Mucosa of rectum (tissue), 2 donors: ENCODE results near the gene SLC35C1.

Experiments used
- H3K27ac ChIP-seq, 2 donors: one replicate each; pipeline ENCODE4 v1.7.0; 2013; ENCODE audit warnings: inconsistent platforms in 2 of 2, low read depth in 2 of 2, low read length in 2 of 2
- H3K27me3 ChIP-seq, 2 donors: one replicate each; pipeline ENCODE4 v1.7.0; 2013; ENCODE audit warnings: low read length in 2 of 2; ENCODE audit not compliant: control insufficient read depth in 2 of 2, insufficient read depth in 2 of 2
- H3K36me3 ChIP-seq, 2 donors: one replicate each; pipeline ENCODE4 v1.7.0; 2013; ENCODE audit warnings: low read length in 2 of 2; ENCODE audit not compliant: control insufficient read depth in 2 of 2, insufficient read depth in 2 of 2
- H3K4me1 ChIP-seq, 2 donors: one replicate each; pipeline ENCODE4 v1.7.0; 2013; ENCODE audit warnings: low read length in 2 of 2, mild to moderate bottlenecking in 1 of 2; ENCODE audit not compliant: control insufficient read depth in 2 of 2, insufficient read depth in 2 of 2
- H3K4me3 ChIP-seq, 2 donors: one replicate each; pipeline ENCODE4 v1.7.0; 2013; ENCODE audit warnings: low read length in 2 of 2
- H3K9ac ChIP-seq, 2 donors: one replicate each; pipeline ENCODE4 v1.7.0; 2013; ENCODE audit warnings: low read length in 2 of 2, low read depth in 1 of 2, mild to moderate bottlenecking in 1 of 2
- H3K9me3 ChIP-seq, 2 donors: one replicate each; pipeline ENCODE4 v1.7.0; 2013; ENCODE audit warnings: low read length in 2 of 2; ENCODE audit not compliant: control insufficient read depth in 2 of 2
- donor health status: healthy.
- donor health status: Normal muscosa, but diverticular disease.

Gene SLC35C1

DNA sequence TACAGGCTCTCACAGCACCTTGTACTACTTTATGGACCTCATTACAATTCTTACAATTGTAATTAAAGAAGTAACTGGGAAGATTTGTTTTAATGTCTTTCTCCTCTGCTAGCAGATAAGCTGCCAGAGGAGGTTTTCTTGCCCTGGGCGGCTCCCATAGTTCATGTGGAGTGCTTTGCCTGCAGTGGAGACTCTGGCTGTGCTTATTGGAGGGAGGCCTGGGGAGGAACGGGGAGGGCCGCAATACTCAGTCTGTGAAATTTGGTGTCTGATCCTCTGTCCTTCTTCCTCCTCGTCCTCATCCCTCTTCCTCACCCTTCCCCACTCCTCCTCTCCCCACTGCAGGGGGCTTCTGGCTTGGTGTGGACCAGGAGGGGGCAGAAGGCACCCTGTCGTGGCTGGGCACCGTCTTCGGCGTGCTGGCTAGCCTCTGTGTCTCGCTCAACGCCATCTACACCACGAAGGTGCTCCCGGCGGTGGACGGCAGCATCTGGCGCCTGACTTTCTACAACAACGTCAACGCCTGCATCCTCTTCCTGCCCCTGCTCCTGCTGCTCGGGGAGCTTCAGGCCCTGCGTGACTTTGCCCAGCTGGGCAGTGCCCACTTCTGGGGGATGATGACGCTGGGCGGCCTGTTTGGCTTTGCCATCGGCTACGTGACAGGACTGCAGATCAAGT is 5.6 kb downstream of the SLC35C1 start:
- Histone ChIP-seq H3K9ac (no peak overlapping the region), H3K4me3 (no peak overlapping the region), H3K36me3 (peaks cover 17 to 52% of the 10 kb centered on the region in 2 donors), H3K9me3 (no peaks in the 10 kb centered on the region), H3K4me1 (peaks cover 22 to 24% of the 10 kb centered on the region in 2 donors), H3K27ac (no peak overlapping the region), H3K27me3 (no peaks in the 10 kb centered on the region)

DNA sequence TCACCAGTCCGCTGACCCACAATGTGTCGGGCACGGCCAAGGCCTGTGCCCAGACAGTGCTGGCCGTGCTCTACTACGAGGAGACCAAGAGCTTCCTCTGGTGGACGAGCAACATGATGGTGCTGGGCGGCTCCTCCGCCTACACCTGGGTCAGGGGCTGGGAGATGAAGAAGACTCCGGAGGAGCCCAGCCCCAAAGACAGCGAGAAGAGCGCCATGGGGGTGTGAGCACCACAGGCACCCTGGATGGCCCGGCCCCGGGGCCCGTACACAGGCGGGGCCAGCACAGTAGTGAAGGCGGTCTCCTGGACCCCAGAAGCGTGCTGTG is 6.1 kb downstream of the SLC35C1 start:
- H3K9ac ChIP-seq: no peak overlapping the region
- H3K27me3 ChIP-seq: no peaks in the 10 kb centered on the region
- H3K9me3 ChIP-seq: no peaks in the 10 kb centered on the region
- H3K27ac ChIP-seq: no peak overlapping the region
- H3K4me3 ChIP-seq: no peak overlapping the region
- peaks cover 17 to 52% of the 10 kb centered on the region in 2 donors for H3K36me3 ChIP-seq
- H3K4me1 ChIP-seq: peaks cover 17 to 19% of the 10 kb centered on the region in 2 donors

DNA sequence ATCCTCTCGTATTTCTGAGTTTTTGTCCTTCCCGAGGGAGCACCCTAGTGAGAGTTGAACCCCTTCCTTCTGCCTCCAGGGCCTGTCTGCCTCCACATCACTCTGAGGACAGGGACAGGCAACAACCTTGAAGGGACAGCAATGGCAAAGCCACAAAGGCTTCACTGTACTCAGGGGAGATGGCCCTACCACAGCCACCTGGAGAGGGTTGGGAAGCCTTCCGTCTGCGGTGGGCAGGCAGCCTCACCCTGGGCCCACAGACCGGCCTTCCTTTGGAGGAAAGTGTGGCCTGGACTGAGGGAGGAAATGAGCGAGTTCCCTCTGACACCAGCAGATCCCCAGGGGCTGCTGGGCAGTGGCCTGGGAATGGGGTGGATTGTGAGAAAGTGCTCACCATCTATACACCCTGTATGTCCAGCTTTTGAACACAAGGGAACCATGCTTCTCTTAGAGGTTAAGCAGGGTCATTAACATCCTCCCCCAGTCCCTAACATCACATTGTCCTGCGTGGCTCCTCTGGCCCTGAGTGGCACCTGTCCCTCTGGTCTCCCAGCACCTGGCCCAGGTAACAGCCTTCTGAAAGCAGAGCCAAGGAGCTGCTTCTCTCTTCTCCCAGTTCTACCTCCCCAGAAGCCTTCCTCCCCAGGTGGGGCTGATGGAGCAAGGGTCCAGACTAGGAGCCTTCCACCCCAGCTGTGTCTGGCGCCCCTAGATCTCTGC is 6.8 kb downstream of the SLC35C1 start:
- Histone ChIP-seq H3K36me3 (peaks cover 17 to 46% of the 10 kb centered on the region in 2 donors), H3K27ac (no peak overlapping the region)

DNA sequence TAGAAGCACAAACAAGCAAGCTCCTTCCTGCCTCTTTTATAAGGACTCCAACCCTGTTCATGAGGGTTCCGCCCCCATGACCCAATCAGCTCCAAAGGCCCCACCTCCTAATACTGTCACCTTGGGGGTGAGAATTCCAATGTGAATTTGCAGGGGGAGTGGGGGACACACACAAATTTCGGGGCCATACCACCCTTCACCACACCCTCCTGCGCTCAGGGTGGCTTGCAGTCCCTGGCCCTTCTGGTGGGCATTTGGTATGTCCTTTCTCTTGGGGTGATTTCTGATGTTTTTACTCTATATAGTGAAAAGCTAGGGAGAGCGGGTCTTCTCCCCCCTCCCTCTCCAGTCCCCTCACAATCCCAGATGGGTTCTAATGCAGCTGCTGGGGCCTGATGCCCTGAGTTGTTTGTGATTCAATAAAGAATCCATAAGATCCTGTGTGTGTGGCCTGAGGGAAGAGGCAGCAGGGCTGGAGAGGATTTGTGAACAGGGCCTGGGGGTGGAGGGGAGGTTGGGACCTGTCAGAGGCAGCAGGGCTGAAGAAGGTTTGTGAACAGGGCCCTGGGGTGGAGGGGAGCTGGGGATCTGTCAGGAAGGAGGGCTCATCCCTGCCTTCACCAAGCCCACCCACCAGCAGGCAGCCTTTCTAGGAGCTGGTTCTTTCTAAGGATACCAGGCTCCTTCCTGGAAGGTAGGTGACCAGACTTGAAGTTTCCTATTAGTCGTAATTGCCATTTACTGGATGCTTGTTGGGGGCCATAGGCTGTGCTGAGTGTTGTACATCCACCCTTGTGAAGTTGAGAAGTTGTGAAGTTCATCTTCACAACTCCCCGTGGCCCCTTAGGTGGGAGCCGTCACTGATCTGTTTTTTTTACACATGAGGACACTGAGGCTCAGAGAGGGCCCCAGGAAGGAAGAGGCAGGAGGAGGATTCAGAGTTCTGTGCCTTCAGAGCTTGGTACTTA is 7.9 kb downstream of the SLC35C1 start:
- H3K9ac ChIP-seq: no peak overlapping the region
- peaks cover 17 to 36% of the 10 kb centered on the region in 2 donors for H3K36me3 ChIP-seq
- no peaks in the 10 kb centered on the region for H3K27me3 ChIP-seq
- no peaks in the 10 kb centered on the region for H3K9me3 ChIP-seq
- no peak overlapping the region for H3K27ac ChIP-seq
- no peak overlapping the region for H3K4me3 ChIP-seq
- peaks cover 0 to under 1% of the 10 kb centered on the region in 2 donors for H3K4me1 ChIP-seq

More for the DNA sequence above, 6.8 kb downstream of the SLC35C1 start:
- peaks cover 10 to 12% of the 10 kb centered on the region in 2 donors for H3K4me1 ChIP-seq
- no peak overlapping the region for H3K9ac ChIP-seq
- H3K4me3 ChIP-seq: no peak overlapping the region
- H3K9me3 ChIP-seq: no peaks in the 10 kb centered on the region
- no peaks in the 10 kb centered on the region for H3K27me3 ChIP-seq

DNA sequence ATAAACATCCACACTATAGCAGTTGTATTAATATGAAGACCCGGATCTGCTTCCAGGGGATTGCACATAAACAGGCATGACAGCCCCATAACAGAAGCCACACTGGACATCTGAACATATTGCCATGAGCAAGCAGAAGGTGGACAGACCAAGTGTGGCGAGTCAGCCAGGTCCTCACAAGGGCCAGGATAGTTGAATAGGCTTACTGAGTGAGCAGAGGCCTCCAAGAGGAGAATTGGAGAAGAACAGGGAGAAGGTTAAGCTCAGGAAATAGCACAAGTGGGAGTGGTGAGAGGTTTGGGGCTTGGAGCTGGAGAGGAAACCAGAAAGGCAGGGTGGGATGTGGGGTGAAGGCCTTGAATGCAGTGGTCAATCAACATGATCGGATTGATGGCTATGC is 10.8 kb downstream of the SLC35C1 start:
- no peak overlapping the region for H3K27ac ChIP-seq
- no peaks in the 10 kb centered on the region for H3K4me1 ChIP-seq
- H3K27me3 ChIP-seq: no peaks in the 10 kb centered on the region
- no peak overlapping the region for H3K9ac ChIP-seq
- no peak overlapping the region for H3K4me3 ChIP-seq
- no peaks in the 10 kb centered on the region for H3K9me3 ChIP-seq
- H3K36me3 ChIP-seq: peaks cover 14 to 17% of the 10 kb centered on the region in 2 donors

DNA sequence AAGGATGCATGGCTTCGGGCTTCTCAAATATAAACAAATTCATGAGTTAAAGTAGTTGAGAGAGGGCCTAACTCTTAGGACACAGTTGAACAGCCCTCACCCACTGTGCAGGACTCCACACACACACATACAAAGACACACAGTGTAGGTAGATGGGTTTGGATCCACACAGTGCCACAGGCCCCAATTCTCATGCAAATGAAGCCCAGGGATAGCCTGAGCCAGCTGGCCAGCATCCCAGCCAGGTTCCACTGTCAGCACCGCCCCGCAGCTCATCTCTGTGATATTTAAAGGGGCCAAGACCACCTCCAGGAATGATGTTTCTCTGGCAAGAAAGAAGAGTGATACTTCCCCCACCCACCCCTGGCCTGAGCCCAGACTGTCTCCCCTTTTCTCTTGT is 11.7 kb downstream of the SLC35C1 start:
- peaks cover 6 to 8% of the 10 kb centered on the region in 2 donors for H3K36me3 ChIP-seq
- no peaks in the 10 kb centered on the region for H3K4me1 ChIP-seq
- H3K27me3 ChIP-seq: no peaks in the 10 kb centered on the region
- H3K27ac ChIP-seq: no peak overlapping the region
- H3K4me3 ChIP-seq: no peak overlapping the region
- no peaks in the 10 kb centered on the region for H3K9me3 ChIP-seq
- H3K9ac ChIP-seq: no peak overlapping the region

DNA sequence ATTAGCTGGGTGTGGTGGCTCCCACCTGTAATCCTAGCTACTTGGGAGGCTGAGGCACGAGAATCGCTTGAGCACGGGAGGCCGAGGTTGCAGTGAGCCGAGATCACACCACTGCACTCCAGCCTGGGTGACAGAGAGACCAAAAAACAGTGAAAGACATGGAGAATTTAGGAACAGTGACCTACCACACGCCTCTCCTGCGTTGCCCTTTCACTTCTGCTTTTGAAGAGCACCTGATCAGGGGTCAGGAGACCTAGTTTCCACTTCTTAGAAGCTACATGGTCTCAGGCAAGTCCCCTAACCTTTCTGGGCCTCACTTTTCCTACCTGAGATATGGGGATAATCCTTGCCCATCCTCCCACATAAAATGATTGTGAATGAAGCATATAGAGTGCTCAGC is 12.2 kb downstream of the SLC35C1 start:
- H3K36me3 ChIP-seq: peaks cover 0 to 4% of the 10 kb centered on the region in 2 donors

DNA sequence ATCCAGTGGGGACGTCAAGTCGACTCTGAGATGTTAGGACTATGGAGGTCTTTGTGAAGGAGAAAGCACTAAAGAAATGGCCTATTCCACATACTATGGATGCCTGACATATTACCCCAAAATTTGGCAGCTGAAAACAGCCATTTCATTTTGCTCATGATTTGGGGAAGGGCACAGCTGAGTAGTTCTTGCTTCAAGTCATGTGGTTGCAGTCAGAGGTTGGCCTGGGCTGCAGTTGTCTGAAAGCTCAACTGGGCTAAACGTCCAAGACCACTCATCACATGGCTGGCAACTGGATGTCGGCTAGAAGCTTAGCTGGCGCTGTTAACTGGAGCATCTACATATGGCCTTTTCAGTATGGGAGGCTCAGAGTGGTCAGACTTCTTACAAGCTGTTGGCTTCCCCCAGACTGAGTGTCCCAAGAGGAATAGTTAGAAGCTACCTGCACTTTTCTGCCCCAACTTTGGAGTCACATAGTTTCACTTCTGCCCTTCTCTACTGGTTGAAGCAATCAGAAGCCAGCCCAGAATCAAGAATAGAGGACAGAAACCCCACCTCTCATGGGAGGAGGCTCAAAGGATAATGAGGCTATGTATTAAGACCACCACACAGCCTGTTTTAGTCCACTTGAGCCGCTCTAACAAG is 14.1 kb downstream of the SLC35C1 start:
- Histone ChIP-seq H3K27me3 (no peaks in the 10 kb centered on the region), H3K36me3 (no peaks in the 10 kb centered on the region), H3K4me3 (no peak overlapping the region), H3K9me3 (no peaks in the 10 kb centered on the region), H3K27ac (no peak overlapping the region), H3K9ac (no peak overlapping the region), H3K4me1 (no peaks in the 10 kb centered on the region)

More for the DNA sequence above, 12.2 kb downstream of the SLC35C1 start:
- Histone ChIP-seq H3K9me3 (no peaks in the 10 kb centered on the region), H3K9ac (no peak overlapping the region), H3K27ac (no peak overlapping the region), H3K27me3 (no peaks in the 10 kb centered on the region), H3K4me1 (no peaks in the 10 kb centered on the region), H3K4me3 (no peak overlapping the region)

DNA sequence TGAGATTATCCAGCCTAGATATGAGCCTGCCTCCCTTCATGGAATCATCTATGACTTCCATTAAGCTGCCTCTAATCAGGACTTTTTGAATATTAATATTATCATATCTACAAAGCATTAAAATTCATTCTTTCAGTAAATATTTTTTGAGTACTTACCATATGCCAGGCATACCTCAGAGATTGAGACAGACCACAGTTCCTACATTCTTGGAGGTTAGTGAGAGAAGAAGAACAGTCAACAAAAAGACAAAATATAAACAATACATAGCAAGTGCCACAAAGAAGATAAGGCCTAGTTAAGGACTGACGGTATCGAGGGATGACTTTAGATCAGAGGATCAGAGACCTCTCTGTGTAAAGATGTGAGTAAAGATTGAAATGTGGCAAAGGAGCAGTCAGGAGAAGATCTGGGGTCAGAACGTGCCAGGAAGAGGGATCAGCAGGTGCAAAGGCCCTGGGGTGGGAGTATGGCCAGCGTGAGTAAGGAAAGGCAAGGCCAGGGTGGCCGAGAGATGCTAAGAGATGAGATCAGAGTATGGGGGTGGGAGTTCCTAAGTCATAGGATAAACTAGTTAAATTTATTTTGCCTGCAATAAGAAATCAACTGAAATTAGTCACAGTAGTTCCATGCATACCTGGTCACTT is 15.4 kb downstream of the SLC35C1 start:
- Histone ChIP-seq H3K4me3 (no peak overlapping the region), H3K27me3 (no peaks in the 10 kb centered on the region), H3K4me1 (no peaks in the 10 kb centered on the region), H3K36me3 (no peaks in the 10 kb centered on the region), H3K9me3 (no peaks in the 10 kb centered on the region), H3K9ac (no peak overlapping the region), H3K27ac (no peak overlapping the region)
